Thyroid gland (tissue), 4 donors: Measurements from ENCODE around the gene TNPO1. TPM values are rescaled to one million over a fixed set of nuclear protein-coding genes. Genes with fewer than 3 reads are reported as not detected.

Source experiments
- DNase-seq, 2 donors: peaks; one replicate each; pipeline ENCODE4 v3.0.0-alpha.2; 2019
- H3K27ac ChIP-seq, 3 donors: fragments of 200-600 bp; sonication (generic); 1 replicate in 2 of 3; 2 replicates in 1 of 3; pipeline ENCODE4 v1.5.1; 2016 to 2019; ENCODE audit warnings: mild to moderate bottlenecking in 1 of 3, moderate library complexity in 1 of 3
- H3K27me3 ChIP-seq: fragments of 200-600 bp; sonication (generic); one replicate; pipeline ENCODE4 v1.5.1; 2019
- H3K36me3 ChIP-seq, 2 donors: fragments of 200-600 bp; sonication (generic); one replicate each; pipeline ENCODE4 v1.5.1; 2016 to 2019
- H3K4me1 ChIP-seq, 2 donors: fragments of 200-600 bp; sonication (generic); one replicate each; pipeline ENCODE4 v1.5.1; 2017 to 2019
- H3K4me3 ChIP-seq, 3 donors: fragments of 200-600 bp; sonication (generic); replicated peaks in 1 of 3; 1 replicate in 2 of 3; 2 replicates in 1 of 3; pipeline ENCODE4 v1.5.1; 2016; ENCODE audit warnings: mild to moderate bottlenecking in 1 of 3
- H3K9me3 ChIP-seq: fragments of 200-600 bp; sonication (generic); one replicate; pipeline ENCODE4 v1.5.1; 2017
- POLR2A ChIP-seq, 2 donors: fragments of 450-650 bp; IDR thresholded peaks; one replicate each; pipeline ENCODE4 v1.6.1; 2017; ENCODE audit warnings: antibody characterized with exemption in 2 of 2, mild to moderate bottlenecking in 2 of 2, moderate library complexity in 1 of 2
- WGBS, 2 donors: methylation state at CpG; one replicate each; pipeline ENCODE4 v1.1.5; 2017; 5-methylcytosine and 5-hydroxymethylcytosine counted together
- intact Hi-C: fragments of 100-400 bp; cut with DNase I; formaldehyde crosslinking; loops from one replicate; pipeline ENCODE4 v1.15.1; 2023
- total RNA-seq, 4 donors: library from RNA; depleted of rRNA; stranded (reverse); fragments of >200 nt; gene quantifications; one replicate each; pipeline ENCODE4 v1.2.3, GENCODE V29; 2016
- TF ChIP-seq, protein P1 (sequence below), 6 experiments: fragments of 200-600 bp in 3 of 6; fragments of 450-650 bp in 3 of 6; sonication (generic) in 3 of 6; IDR thresholded peaks; one replicate each; pipeline ENCODE4 v1.5.1; 2016 to 2019; ENCODE audit warnings: antibody characterized with exemption in 6 of 6, mild to moderate bottlenecking in 2 of 6, inconsistent platforms in 1 of 6, moderate library complexity in 1 of 6

The TNPO1 gene
- total RNA-seq, 4 donors from 2014 or later, result 122 to 319 (median 206) TPM

DNA sequence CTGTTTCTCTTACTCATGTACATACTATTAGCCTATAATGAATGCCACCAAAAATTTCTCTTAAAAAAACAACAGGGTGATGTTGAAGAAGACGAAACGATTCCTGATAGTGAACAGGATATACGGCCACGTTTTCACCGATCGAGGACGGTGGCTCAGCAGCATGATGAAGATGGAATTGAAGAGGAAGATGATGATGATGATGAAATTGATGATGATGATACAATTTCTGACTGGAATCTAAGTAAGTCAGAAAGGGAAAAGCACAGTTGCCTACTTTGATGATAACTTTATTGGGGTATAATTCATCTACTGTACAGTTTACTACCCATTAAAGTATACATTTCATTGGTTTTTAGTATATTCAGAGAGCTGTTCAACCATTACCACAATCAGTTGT is 66.5 kb downstream of the TNPO1 start:
- TF ChIP-seq, protein P1, sequence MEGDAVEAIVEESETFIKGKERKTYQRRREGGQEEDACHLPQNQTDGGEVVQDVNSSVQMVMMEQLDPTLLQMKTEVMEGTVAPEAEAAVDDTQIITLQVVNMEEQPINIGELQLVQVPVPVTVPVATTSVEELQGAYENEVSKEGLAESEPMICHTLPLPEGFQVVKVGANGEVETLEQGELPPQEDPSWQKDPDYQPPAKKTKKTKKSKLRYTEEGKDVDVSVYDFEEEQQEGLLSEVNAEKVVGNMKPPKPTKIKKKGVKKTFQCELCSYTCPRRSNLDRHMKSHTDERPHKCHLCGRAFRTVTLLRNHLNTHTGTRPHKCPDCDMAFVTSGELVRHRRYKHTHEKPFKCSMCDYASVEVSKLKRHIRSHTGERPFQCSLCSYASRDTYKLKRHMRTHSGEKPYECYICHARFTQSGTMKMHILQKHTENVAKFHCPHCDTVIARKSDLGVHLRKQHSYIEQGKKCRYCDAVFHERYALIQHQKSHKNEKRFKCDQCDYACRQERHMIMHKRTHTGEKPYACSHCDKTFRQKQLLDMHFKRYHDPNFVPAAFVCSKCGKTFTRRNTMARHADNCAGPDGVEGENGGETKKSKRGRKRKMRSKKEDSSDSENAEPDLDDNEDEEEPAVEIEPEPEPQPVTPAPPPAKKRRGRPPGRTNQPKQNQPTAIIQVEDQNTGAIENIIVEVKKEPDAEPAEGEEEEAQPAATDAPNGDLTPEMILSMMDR (IDR thresholded peaks at IDR 0.05), result no peak
- no peak for TF ChIP-seq POLR2A (IDR thresholded peaks at IDR 0.05)
- Histone ChIP-seq H3K27me3 (no peaks in the 10 kb centered on the region), H3K4me1 (peaks cover 14 to 16% of the 10 kb centered on the region in 2 donors), H3K27ac (no peak overlapping the region), H3K36me3 (peaks cover 9 to 33% of the 10 kb centered on the region in 2 donors), H3K4me3 (no peak overlapping the region), H3K9me3 (no peaks in the 10 kb centered on the region)
- DNase-seq, result no peak
- 96 to 97% methylated on average over 7 of the region's 7 CpGs for WGBS, 2 donors
- intact Hi-C loops, result no loop called here

GRCh38 chr5:72883850-72884249 is 67.4 kb downstream of the TNPO1 start:
- Histone ChIP-seq H3K4me3 (no peak overlapping the region), H3K4me1 (peaks cover 14 to 16% of the 10 kb centered on the region in 2 donors), H3K9me3 (no peaks in the 10 kb centered on the region), H3K36me3 (peaks cover 16 to 39% of the 10 kb centered on the region in 2 donors), H3K27ac (no peak overlapping the region), H3K27me3 (no peaks in the 10 kb centered on the region)
- WGBS, 2 donors, result 98% methylated on average over 3 of the region's 3 CpGs
- intact Hi-C loops, result no loop called here
- TF ChIP-seq, protein P1 (IDR thresholded peaks at IDR 0.05), result no peak
- no peak for TF ChIP-seq POLR2A (IDR thresholded peaks at IDR 0.05)
- DNase-seq, result no peak

GRCh38 chr5:72884892-72885291 is 68.4 kb downstream of the TNPO1 start:
- WGBS, 2 donors, result 92 to 96% methylated on average over 1 of the region's 1 CpG
- Histone ChIP-seq H3K27ac (no peak overlapping the region), H3K4me3 (no peak overlapping the region), H3K27me3 (no peaks in the 10 kb centered on the region), H3K36me3 (peaks cover 26 to 48% of the 10 kb centered on the region in 2 donors), H3K9me3 (no peaks in the 10 kb centered on the region), H3K4me1 (peaks cover 6 to 7% of the 10 kb centered on the region in 2 donors)
- no peak for DNase-seq
- intact Hi-C loops, result no loop called here
- no peak for TF ChIP-seq POLR2A (IDR thresholded peaks at IDR 0.05)
- TF ChIP-seq, protein P1 (IDR thresholded peaks at IDR 0.05), result no peak

DNA sequence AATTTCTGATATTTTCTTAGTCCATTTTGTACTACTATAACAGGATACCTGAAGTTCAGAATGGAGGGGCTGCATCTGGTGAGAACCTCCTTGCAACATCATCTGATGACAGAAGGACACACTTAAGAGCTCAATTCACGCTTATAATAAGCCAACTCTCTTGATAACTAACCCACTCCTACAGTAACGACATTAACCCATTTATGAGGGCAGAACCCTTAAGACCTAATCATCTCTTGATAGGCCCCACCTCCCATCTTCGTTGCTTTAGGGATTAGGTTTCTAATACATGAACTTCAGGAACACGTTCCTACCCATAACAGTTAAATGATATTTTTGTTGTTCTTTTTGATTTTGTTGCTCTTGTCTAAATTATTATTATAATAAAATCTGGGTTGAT is 69.4 kb downstream of the TNPO1 start:
- intact Hi-C loops, result no loop called here
- Histone ChIP-seq H3K4me3 (no peak overlapping the region), H3K27me3 (no peaks in the 10 kb centered on the region), H3K27ac (no peak overlapping the region), H3K9me3 (no peaks in the 10 kb centered on the region), H3K4me1 (no peaks in the 10 kb centered on the region), H3K36me3 (peaks cover 31 to 51% of the 10 kb centered on the region in 2 donors)
- TF ChIP-seq, protein P1 (IDR thresholded peaks at IDR 0.05), result no peak
- TF ChIP-seq POLR2A (IDR thresholded peaks at IDR 0.05), result no peak
- 93 to 94% methylated on average over 4 of the region's 4 CpGs for WGBS, 2 donors
- DNase-seq, result no peak

- WGBS, 2 donors, result 57 to 58% methylated on average over 2 of the region's 2 CpGs
These were observed 72.1 kb downstream of the TNPO1 start for GRCh38 chr5:72888595-72888994.

More at GRCh38 chr5:72888595-72888994, 72.1 kb downstream of the TNPO1 start:
- Histone ChIP-seq H3K36me3 (peaks cover 34 to 53% of the 10 kb centered on the region in 2 donors), H3K4me1 (no peaks in the 10 kb centered on the region), H3K27ac (no peak overlapping the region), H3K9me3 (no peaks in the 10 kb centered on the region), H3K27me3 (no peaks in the 10 kb centered on the region), H3K4me3 (no peak overlapping the region)
- DNase-seq, result no peak
- intact Hi-C loops, result no loop called here
- TF ChIP-seq, protein P1 (IDR thresholded peaks at IDR 0.05), result no peak
- no peak for TF ChIP-seq POLR2A (IDR thresholded peaks at IDR 0.05)
